ENCODE measurements around the gene BLACAT1.

DNA sequence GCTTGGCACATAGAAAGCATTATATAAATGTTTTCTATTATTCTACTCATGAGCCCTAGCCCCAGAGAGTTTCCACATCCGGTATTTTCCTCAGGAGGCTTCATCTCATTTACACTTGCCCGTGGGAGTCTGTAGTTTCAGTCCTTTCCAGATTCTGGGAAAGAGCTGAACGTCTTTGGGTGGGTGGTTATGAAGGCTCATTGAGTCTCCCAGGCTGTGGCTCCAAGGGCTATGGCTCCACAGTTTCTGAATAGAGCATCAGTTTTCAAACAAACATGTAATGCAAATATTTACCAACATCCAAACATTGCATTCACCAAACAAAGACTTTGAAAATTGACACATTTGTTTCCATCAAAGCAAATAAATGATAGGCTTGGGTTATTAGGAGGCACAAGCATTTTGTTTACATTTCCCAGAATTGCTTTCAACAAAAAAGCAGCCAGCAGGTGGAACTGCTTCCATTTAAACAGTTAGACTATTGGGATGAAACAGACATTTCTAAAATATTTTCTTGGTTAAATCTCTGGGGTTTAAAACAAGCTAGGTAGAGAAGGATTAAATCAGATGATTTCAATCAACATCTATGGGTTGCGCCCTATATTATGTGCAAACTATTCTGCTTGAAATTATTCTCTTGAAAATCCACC lies 32.7 kb downstream of the BLACAT1 start:
- TF ChIP-seq CTCF (IDR thresholded peaks at IDR 0.05) (no peak), POLR2A (IDR thresholded peaks at IDR 0.05) (no peak)

All from lower leg skin (tissue), 3 donors.